HepG2 (cell line): ENCODE results near the gene YEATS4. TPM values are rescaled to one million over a fixed set of nuclear protein-coding genes. Genes with fewer than 3 reads are reported as not detected.

Experiments
- AKAP8 ChIP-seq: sonication (generic); formaldehyde crosslinking; IDR thresholded peaks from 2 replicates; pipeline ENCODE4 v1.5.1; 2020; ENCODE audit warnings: mild to moderate bottlenecking, missing genetic modification reagents
- ATF5 ChIP-seq: sonication (generic); formaldehyde crosslinking; IDR thresholded peaks from 2 replicates; pipeline ENCODE4 v1.4.0; 2020; ENCODE audit warnings: mild to moderate bottlenecking, low read depth, missing genetic modification reagents
- ATF6 ChIP-seq: sonication (generic); formaldehyde crosslinking; conservative IDR thresholded peaks from 2 replicates; pipeline ENCODE4 v1.4.0; 2020; ENCODE audit warnings: missing genetic modification reagents
- DMAP1 ChIP-seq: IDR thresholded peaks from 2 replicates; pipeline ENCODE4 v1.6.1; 2016
- DPF2 ChIP-seq: sonication (generic); formaldehyde crosslinking; IDR thresholded peaks from 2 replicates; pipeline ENCODE4 v1.4.0; 2020; ENCODE audit warnings: mild to moderate bottlenecking, low read depth, missing genetic modification reagents, borderline replicate concordance
- HNF1A ChIP-seq, 2 experiments: sonication (generic) in 1 of 2; formaldehyde crosslinking in 1 of 2; IDR thresholded peaks; 2 replicates each; pipeline versions ENCODE4 v1.4.0 to v1.6.1; 2016 to 2020; ENCODE audit warnings: borderline replicate concordance in 1 of 2, low read depth in 1 of 2, mild to moderate bottlenecking in 1 of 2, missing genetic modification reagents in 1 of 2
- HNF4G ChIP-seq, 2 experiments: sonication (generic) in 1 of 2; formaldehyde crosslinking in 1 of 2; IDR thresholded peaks; 2 replicates each; pipeline versions ENCODE4 v1.4.0 to v1.6.1; 2011 to 2020; ENCODE audit warnings: borderline replicate concordance in 2 of 2, low read depth in 2 of 2, mild to moderate bottlenecking in 2 of 2, low read length in 1 of 2, missing genetic modification reagents in 1 of 2, moderate library complexity in 1 of 2
- JUND ChIP-seq: sonication (generic); formaldehyde crosslinking; IDR thresholded peaks from 2 replicates; pipeline ENCODE4 v1.8.0; 2022; ENCODE audit warnings: mild to moderate bottlenecking, missing genetic modification reagents
- KDM5B ChIP-seq: sonication (generic); formaldehyde crosslinking; IDR thresholded peaks from 2 replicates; pipeline ENCODE4 v1.4.0; 2020; ENCODE audit warnings: missing genetic modification reagents, mild to moderate bottlenecking, borderline replicate concordance
- MIER3 ChIP-seq: IDR thresholded peaks from 2 replicates; pipeline ENCODE4 v1.6.1; 2016; ENCODE audit warnings: missing compliant biosample characterization, borderline replicate concordance
- NFE2 ChIP-seq: sonication (generic); formaldehyde crosslinking; IDR thresholded peaks from 2 replicates; pipeline ENCODE4 v1.4.0; 2020; ENCODE audit warnings: missing genetic modification reagents
- NR1H2 ChIP-seq: sonication (generic); formaldehyde crosslinking; IDR thresholded peaks from 2 replicates; pipeline ENCODE4 v1.8.1; 2022; ENCODE audit warnings: low read depth, missing genetic modification reagents, borderline replicate concordance
- SCMH1 ChIP-seq: sonication (generic); formaldehyde crosslinking; IDR thresholded peaks from 2 replicates; pipeline ENCODE4 v1.9.0; 2021; ENCODE audit warnings: missing genetic modification reagents, mild to moderate bottlenecking, borderline replicate concordance
- ZFYVE20 ChIP-seq: sonication (generic); formaldehyde crosslinking; IDR thresholded peaks from 2 replicates; pipeline ENCODE4 v1.8.0; 2023; ENCODE audit warnings: low read depth, mild to moderate bottlenecking, moderate library complexity, missing genetic modification reagents, borderline replicate concordance
- ZNF275 ChIP-seq: sonication (generic); formaldehyde crosslinking; IDR thresholded peaks from 2 replicates; pipeline ENCODE4 v1.8.0; 2022; ENCODE audit warnings: missing genetic modification reagents, mild to moderate bottlenecking, inconsistent platforms, borderline replicate concordance
- ZNF282 ChIP-seq: fragments of 450-650 bp; IDR thresholded peaks from 2 replicates; pipeline ENCODE4 v1.6.1; 2018; ENCODE audit not compliant: partially characterized antibody
- ZUFSP ChIP-seq: sonication (generic); formaldehyde crosslinking; IDR thresholded peaks from 2 replicates; pipeline ENCODE4 v1.9.0; 2021; ENCODE audit warnings: missing genetic modification reagents, mild to moderate bottlenecking, borderline replicate concordance
- polyA plus RNA-seq, 8 experiments: library from polyadenylated mRNA; depleted of rRNA in 3 of 8; stranded (reverse) in 7 of 8; unstranded in 1 of 8; fragments of >200 nt; fragmentation: Illumina TruSeq in 4 of 8; extraction: Trizol in 4 of 8; gene quantifications; 2 replicates each; pipeline versions ENCODE4 v1.2.1 to v1.2.3, GENCODE V29; 2011 to 2016; ENCODE audit warnings: low read depth in 4 of 8, missing spikeins in 1 of 8, mixed read lengths in 1 of 8; ENCODE audit not compliant: insufficient read depth in 1 of 8
- total RNA-seq, 5 experiments: library from RNA; depleted of rRNA; stranded (reverse); fragments of >200 nt; fragmentation: Illumina TruSeq; extraction: Trizol; gene quantifications; 2 replicates each; pipeline ENCODE4 v1.2.3, GENCODE V29; 2016; ENCODE audit warnings: low read depth in 1 of 5

Gene YEATS4
- total and polyA plus RNA-seq, 2 of the 13 experiments (the other 11 are each of a cell fraction or from before 2014, with no cell fraction given) = 16.8 to 45.0 TPM

GRCh38 chr12:69354556-69355187, 4.9 kb upstream of the YEATS4 start (continued):
- TF ChIP-seq KDM5B = 0 out of 2 replicates have a peak, but pooled peaks have one; percentile 27
- TF ChIP-seq ZUFSP (CRISPR knock-in tag) = no peak
- TF ChIP-seq MIER3 = 0 out of 2 replicates have a peak, but pooled peaks have one; percentile 73
- no peak for TF ChIP-seq NR1H2 (CRISPR knock-in tag)
- TF ChIP-seq HNF4G (IDR thresholded peaks at IDR 0.05; ENCODE audit: borderline replicate concordance, low read depth, low read length) = no peak
- TF ChIP-seq HNF4G (CRISPR knock-in tag; IDR thresholded peaks at IDR 0.05; ENCODE audit: borderline replicate concordance, low read depth) = no peak
- no peak for TF ChIP-seq JUND (CRISPR knock-in tag)
- TF ChIP-seq SCMH1 (CRISPR knock-in tag) = no peak
- TF ChIP-seq ZFYVE20 (CRISPR knock-in tag) = no peak
- TF ChIP-seq ZNF282 = no peak
- no peak; the same call in 1 of the 2 replicates for TF ChIP-seq HNF1A (IDR thresholded peaks at IDR 0.05; ENCODE audit: low read depth)
- no peak; the same call in 1 of the 2 replicates for TF ChIP-seq HNF1A (CRISPR knock-in tag; IDR thresholded peaks at IDR 0.05; ENCODE audit: borderline replicate concordance)
- 0 out of 2 replicates have a peak, but pooled peaks have one; percentile 20 for TF ChIP-seq DPF2 (CRISPR knock-in tag)
- 0 out of 2 replicates have a peak, but pooled peaks have one; percentile 69 for TF ChIP-seq ATF5
- TF ChIP-seq AKAP8 = peak; percentile 95
- TF ChIP-seq NFE2 (CRISPR knock-in tag) = no peak
- 0 out of 2 replicates have a peak, but pooled peaks have one; percentile 72 for TF ChIP-seq ATF6 (CRISPR knock-in tag)
- peak; percentile 34; the same call in 1 of the 2 replicates for TF ChIP-seq DMAP1 (CRISPR knock-in tag)
- TF ChIP-seq ZNF275 (CRISPR knock-in tag) = peak; percentile 82; the same call in 1 of the 2 replicates
